HEK293 (cell line): Measurements from ENCODE around the gene NKD2.
A peak's percentile ranks its signal among the peaks of the same experiment; 100 is the strongest.

Source experiments
- CTCF ChIA-PET: fragments of 350-600 bp; formaldehyde crosslinking; extraction: SDS; loops from one replicate; lab custom pipeline; 2021; ENCODE audit warnings: antibody characterized with exemption; lab: Yijun Ruan, JAX
- POLR2A ChIA-PET: fragments of 300-600 bp; formaldehyde crosslinking; extraction: SDS; loops from one replicate; lab custom pipeline; 2020; ENCODE audit warnings: antibody characterized with exemption, inconsistent platforms; lab: Yijun Ruan, JAX
- H3K27ac ChIP-seq: fragments of 200-500 bp; sonication (Bioruptor generic); 2 replicates; pipeline ENCODE4 v1.5.1; 2014; ENCODE audit warnings: low read depth, low read length, control low read depth, inconsistent platforms; ENCODE audit errors: extremely low read depth
- H3K36me3 ChIP-seq, 2 experiments: fragments of 200-500 bp in 1 of 2; sonication (Bioruptor generic) in 1 of 2; 1 replicate in 1 of 2; 2 replicates in 1 of 2; pipeline ENCODE4 v1.5.1; 2014 to 2017; ENCODE audit warnings: inconsistent platforms in 2 of 2, low read length in 2 of 2; ENCODE audit not compliant: control insufficient read depth in 2 of 2, insufficient read depth in 1 of 2
- H3K4me1 ChIP-seq: fragments of 200-500 bp; sonication (Bioruptor generic); 2 replicates; pipeline ENCODE4 v1.5.1; 2014; ENCODE audit warnings: mild to moderate bottlenecking, low read length, inconsistent platforms; ENCODE audit not compliant: control insufficient read depth, insufficient read depth
- H3K4me3 ChIP-seq: 2 replicates; pipeline ENCODE4 v1.5.1; 2011; ENCODE audit warnings: low read depth, mild to moderate bottlenecking, control low read depth, low read length, moderate library complexity
- H3K9me3 ChIP-seq: fragments of 200-500 bp; sonication (Bioruptor generic); 2 replicates; pipeline ENCODE4 v1.5.1; 2014; ENCODE audit warnings: low read depth, low read length, inconsistent platforms; ENCODE audit not compliant: control insufficient read depth, insufficient read depth
- EGR2 ChIP-seq: fragments of 450-650 bp; formaldehyde crosslinking; IDR thresholded peaks from 2 replicates; pipeline ENCODE4 v1.5.1; 2016; ENCODE audit warnings: low read depth, missing biosample characterization, missing genetic modification characterization
- GLIS1 ChIP-seq: fragments of 450-650 bp; formaldehyde crosslinking; IDR thresholded peaks from 2 replicates; pipeline ENCODE4 v1.5.1; 2016; ENCODE audit warnings: missing biosample characterization, missing genetic modification characterization
- GLIS2 ChIP-seq: fragments of 450-650 bp; formaldehyde crosslinking; IDR thresholded peaks from 2 replicates; pipeline ENCODE4 v1.5.1; 2016; ENCODE audit warnings: missing biosample characterization, missing genetic modification characterization
- HOXD13 ChIP-seq: sonication (generic); formaldehyde crosslinking; IDR thresholded peaks from 2 replicates; pipeline ENCODE4 v1.8.0; 2022; ENCODE audit warnings: missing genetic modification reagents, borderline replicate concordance
- MZF1 ChIP-seq: fragments of 450-650 bp; formaldehyde crosslinking; IDR thresholded peaks from 2 replicates; pipeline ENCODE4 v1.5.1; 2017; ENCODE audit warnings: missing biosample characterization, missing genetic modification characterization, borderline replicate concordance
- SCRT1 ChIP-seq: fragments of 450-650 bp; formaldehyde crosslinking; IDR thresholded peaks from 2 replicates; pipeline ENCODE4 v1.5.1; 2016; ENCODE audit warnings: missing biosample characterization, missing genetic modification characterization, borderline replicate concordance
- ZBTB20 ChIP-seq: fragments of 450-650 bp; formaldehyde crosslinking; IDR thresholded peaks from 2 replicates; pipeline ENCODE4 v1.5.1; 2016; ENCODE audit warnings: missing biosample characterization, missing genetic modification characterization
- ZFHX2 ChIP-seq: fragments of 450-650 bp; formaldehyde crosslinking; conservative IDR thresholded peaks from 2 replicates; pipeline ENCODE4 v1.5.1; 2016; ENCODE audit warnings: missing biosample characterization, missing genetic modification characterization
- ZNF133 ChIP-seq: fragments of 450-650 bp; formaldehyde crosslinking; IDR thresholded peaks from 2 replicates; pipeline ENCODE4 v1.5.1; 2016; ENCODE audit warnings: missing biosample characterization, missing genetic modification characterization
- ZNF324 ChIP-seq: fragments of 450-650 bp; formaldehyde crosslinking; IDR thresholded peaks from 2 replicates; pipeline ENCODE4 v1.5.1; 2016; ENCODE audit warnings: missing biosample characterization, missing genetic modification characterization
- ZNF354C ChIP-seq: fragments of 450-650 bp; formaldehyde crosslinking; IDR thresholded peaks from 2 replicates; pipeline ENCODE4 v1.5.1; 2016; ENCODE audit warnings: missing biosample characterization, missing genetic modification characterization, low read depth, borderline replicate concordance
- ZNF791 ChIP-seq: fragments of 450-650 bp; formaldehyde crosslinking; IDR thresholded peaks from 2 replicates; pipeline ENCODE4 v1.5.1; 2016; ENCODE audit warnings: missing biosample characterization, missing genetic modification characterization
- ZSCAN16 ChIP-seq: fragments of 450-650 bp; formaldehyde crosslinking; IDR thresholded peaks from 2 replicates; pipeline ENCODE4 v1.5.1; 2016; ENCODE audit warnings: missing biosample characterization, missing genetic modification characterization
- TF ChIP-seq, protein P1 (sequence below): fragments of 450-650 bp; formaldehyde crosslinking; IDR thresholded peaks from 2 replicates; pipeline ENCODE4 v1.5.1; 2017; ENCODE audit warnings: missing biosample characterization, missing genetic modification characterization
- TF ChIP-seq, protein P2 (sequence below): fragments of 450-650 bp; formaldehyde crosslinking; IDR thresholded peaks from 2 replicates; pipeline ENCODE4 v1.5.1; 2016; ENCODE audit warnings: missing biosample characterization, missing genetic modification characterization

Gene NKD2

DNA sequence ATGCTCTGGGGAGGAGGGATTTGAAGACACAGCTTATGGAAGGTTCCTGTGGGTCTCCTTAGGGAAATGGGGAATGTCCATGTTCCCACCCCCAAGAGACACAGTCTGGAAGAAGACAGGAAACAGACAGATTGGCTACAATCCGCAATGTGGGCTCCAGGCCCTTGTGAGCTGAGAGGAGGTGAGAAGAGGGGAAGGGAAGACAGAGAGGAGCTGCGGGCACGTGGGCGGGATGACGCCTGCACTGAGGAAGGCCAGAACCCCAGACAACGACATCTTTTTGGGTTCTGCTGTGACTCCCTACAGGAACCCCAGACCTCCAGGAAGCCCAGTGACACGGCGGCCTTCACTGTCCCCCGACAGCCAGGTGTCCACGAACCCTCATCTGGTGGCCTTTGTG, 29.9 kb upstream of the NKD2 start:
- Histone ChIP-seq H3K4me3 (no peak overlapping the region), H3K27ac (no peak overlapping the region), H3K4me1 (no peaks in the 10 kb centered on the region), H3K36me3 (no peaks in the 10 kb centered on the region; a peak in 1 of 3 replicates), H3K9me3 (no peaks in the 10 kb centered on the region)
- no peak for TF ChIP-seq ZNF354C (tag by site-specific recombination)
- 0 out of 2 replicates have a peak, but pooled peaks have one; percentile 12 for TF ChIP-seq EGR2 (tag by site-specific recombination)
- peak; percentile 31; the same call in 1 of the 2 replicates for TF ChIP-seq ZFHX2 (tag by site-specific recombination)
- CTCF ChIA-PET: interaction anchor here (1.1 to 1.3 kb wide), 2 partner anchors 9 to 29 kb away, joined by 3 to 6 read pairs; partner anchors contain the start of gene NKD2
- POLR2A ChIA-PET: no interaction called here

DNA sequence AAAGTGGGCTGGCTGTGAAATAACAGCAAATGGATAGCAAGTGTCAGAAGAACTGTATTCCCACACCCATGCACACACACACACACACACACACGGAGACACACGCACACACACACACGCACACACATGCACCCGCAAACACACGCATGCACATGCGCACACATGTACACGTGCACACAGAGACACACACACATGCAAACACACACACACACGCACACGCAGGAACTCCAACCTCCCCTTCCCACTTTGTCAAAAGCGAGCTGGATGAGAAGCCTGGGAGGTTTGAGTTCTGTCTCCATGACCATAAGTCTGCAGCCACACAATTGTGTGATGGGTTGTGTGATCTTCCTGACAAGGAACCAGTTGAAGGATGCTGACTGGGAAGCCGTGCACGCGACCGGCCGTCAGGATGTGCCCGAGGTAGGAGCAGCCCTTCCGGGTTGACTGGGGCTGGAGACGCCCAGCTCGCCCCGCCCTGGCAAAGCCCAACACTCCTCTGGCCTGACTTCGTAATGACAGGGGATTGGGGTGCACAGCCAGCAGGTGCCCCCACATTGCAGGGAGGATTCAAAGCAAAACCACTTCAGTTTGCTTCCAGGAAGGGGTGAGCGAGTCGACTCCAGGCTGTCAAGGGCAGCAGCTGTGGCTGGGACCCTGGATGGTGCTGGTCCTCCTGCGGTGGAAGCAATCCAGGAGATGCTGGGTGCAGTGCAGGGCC, 29.3 kb upstream of the NKD2 start:
- H3K27ac ChIP-seq: no peak overlapping the region
- H3K9me3 ChIP-seq: no peaks in the 10 kb centered on the region; the same call in 1 of the 2 replicates
- H3K4me3 ChIP-seq: no peak overlapping the region
- TF ChIP-seq GLIS2 (tag by site-specific recombination): no peak
- TF ChIP-seq, protein P1, sequence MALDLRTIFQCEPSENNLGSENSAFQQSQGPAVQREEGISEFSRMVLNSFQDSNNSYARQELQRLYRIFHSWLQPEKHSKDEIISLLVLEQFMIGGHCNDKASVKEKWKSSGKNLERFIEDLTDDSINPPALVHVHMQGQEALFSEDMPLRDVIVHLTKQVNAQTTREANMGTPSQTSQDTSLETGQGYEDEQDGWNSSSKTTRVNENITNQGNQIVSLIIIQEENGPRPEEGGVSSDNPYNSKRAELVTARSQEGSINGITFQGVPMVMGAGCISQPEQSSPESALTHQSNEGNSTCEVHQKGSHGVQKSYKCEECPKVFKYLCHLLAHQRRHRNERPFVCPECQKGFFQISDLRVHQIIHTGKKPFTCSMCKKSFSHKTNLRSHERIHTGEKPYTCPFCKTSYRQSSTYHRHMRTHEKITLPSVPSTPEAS: peak; percentile 92
- POLR2A ChIA-PET: no interaction called here
- no peaks in the 10 kb centered on the region; a peak in 1 of 3 replicates for H3K36me3 ChIP-seq
- H3K4me1 ChIP-seq: no peaks in the 10 kb centered on the region
- CTCF ChIA-PET: interaction anchor here (0.6 to 1.1 kb wide), 5 partner anchors 8 to 191 kb away, joined by 3 to 6 read pairs (median 3); partner anchors contain the start of gene NKD2

DNA sequence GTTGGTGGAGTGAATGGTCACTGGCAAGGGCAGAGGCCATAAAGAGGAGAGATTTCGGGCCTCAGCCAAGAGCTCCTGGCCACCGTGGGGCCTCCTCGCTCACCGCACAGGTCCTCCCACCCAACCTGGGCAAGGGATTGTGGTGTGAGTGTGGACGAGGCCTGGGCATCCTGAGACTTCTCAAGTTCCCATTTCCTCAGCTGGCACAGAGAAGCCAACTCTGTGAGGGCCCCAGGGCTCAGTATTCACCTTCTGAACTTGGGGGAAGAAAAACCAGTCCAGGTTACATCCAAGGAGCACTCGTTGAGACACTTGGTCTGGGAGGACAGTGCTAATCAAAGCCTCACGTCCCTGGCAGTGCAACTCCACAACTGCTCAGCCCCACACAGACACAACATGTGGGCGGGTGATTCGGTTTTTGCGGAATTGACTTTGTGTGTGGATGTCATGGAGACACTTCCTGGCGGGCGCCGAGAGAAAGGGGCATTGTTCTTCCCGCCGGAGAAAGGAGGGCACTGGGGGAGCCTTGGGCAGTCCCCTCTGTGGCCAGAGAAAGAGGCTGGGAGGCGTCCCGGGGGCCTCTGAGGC, 28.5 kb upstream of the NKD2 start:
- Histone ChIP-seq H3K4me3 (no peak overlapping the region), H3K36me3 (no peaks in the 10 kb centered on the region; a peak in 1 of 3 replicates), H3K4me1 (no peaks in the 10 kb centered on the region), H3K9me3 (no peaks in the 10 kb centered on the region; the same call in 1 of the 2 replicates), H3K27ac (no peak overlapping the region)
- ChIA-PET POLR2A (no interaction called here), CTCF (interaction anchor here (0.6 to 2.1 kb wide), 3 partner anchors 9 to 67 kb away, joined by 3 to 8 read pairs (median 3); no protein-coding TSS in a partner anchor)
- TF ChIP-seq SCRT1 (tag by site-specific recombination) (no peak), ZBTB20 (tag by site-specific recombination) (peak; percentile 47; the same call in 1 of the 2 replicates)

DNA sequence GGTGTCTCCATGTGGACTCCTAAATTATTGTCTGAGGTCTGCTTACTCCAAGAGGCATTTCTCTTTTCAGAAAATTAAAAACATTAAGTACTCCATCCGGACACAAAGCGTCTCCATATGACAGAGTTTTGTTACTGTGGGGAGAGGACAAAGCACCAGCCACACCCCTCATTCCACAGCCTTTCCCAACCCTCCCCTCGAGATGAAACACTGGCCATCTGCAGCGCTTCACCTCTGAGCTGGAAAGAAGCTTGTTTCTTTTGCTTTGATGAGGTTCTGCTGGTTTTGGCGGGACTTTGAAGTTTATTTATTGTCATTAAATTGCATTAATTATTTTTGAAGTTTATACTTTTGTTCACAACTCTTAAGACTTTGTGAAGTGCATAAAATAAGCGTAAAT, 27.6 kb upstream of the NKD2 start:
- CTCF ChIA-PET: interaction anchor here (0.6 to 2.1 kb wide), 2 partner anchors 28 to 29 kb away, joined by 3 to 8 read pairs; partner anchors contain the start of gene NKD2
- POLR2A ChIA-PET: no interaction called here
- Histone ChIP-seq H3K36me3 (no peaks in the 10 kb centered on the region; a peak in 1 of 3 replicates), H3K9me3 (no peaks in the 10 kb centered on the region; the same call in 1 of the 2 replicates), H3K4me1 (no peaks in the 10 kb centered on the region), H3K27ac (no peak overlapping the region), H3K4me3 (no peak overlapping the region)
- TF ChIP-seq ZNF133 (tag by site-specific recombination) (no peak), ZNF354C (tag by site-specific recombination) (no peak), ZNF791 (tag by site-specific recombination) (no peak), GLIS1 (tag by site-specific recombination) (no peak), MZF1 (no peak), ZNF324 (tag by site-specific recombination) (no peak), HOXD13 (CRISPR knock-in tag) (no peak), ZSCAN16 (no peak)
- TF ChIP-seq, protein P2, sequence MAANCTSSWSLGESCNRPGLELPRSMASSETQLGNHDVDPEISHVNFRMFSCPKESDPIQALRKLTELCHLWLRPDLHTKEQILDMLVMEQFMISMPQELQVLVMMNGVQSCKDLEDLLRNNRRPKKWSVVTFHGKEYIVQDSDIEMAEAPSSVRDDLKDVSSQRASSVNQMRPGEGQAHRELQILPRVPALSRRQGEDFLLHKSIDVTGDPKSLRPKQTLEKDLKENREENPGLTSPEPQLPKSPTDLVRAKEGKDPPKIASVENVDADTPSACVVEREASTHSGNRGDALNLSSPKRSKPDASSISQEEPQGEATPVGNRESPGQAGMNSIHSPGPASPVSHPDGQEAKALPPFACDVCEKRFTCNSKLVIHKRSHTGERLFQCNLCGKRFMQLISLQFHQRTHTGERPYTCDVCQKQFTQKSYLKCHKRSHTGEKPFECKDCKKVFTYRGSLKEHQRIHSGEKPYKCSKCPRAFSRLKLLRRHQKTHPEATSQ (tag by site-specific recombination): no peak
